Duodenal mucosa (tissue), 2 donors: ENCODE results near the gene ZNRF2.

ENCODE experiments used
- H3K27ac ChIP-seq: one replicate; pipeline ENCODE4 v1.7.0; 2013; ENCODE audit warnings: low read depth, low read length
- H3K27me3 ChIP-seq, 2 donors: one replicate each; pipeline ENCODE4 v1.7.0; 2013; ENCODE audit warnings: low read length in 2 of 2, control low read depth in 1 of 2; ENCODE audit not compliant: insufficient read depth in 2 of 2, control insufficient read depth in 1 of 2
- H3K36me3 ChIP-seq, 2 donors: one replicate each; pipeline ENCODE4 v1.7.0; 2013; ENCODE audit warnings: low read length in 2 of 2, control low read depth in 1 of 2; ENCODE audit not compliant: insufficient read depth in 2 of 2, control insufficient read depth in 1 of 2
- H3K4me1 ChIP-seq, 2 donors: one replicate each; pipeline ENCODE4 v1.7.0; 2013; ENCODE audit warnings: low read length in 2 of 2, control low read depth in 1 of 2; ENCODE audit not compliant: insufficient read depth in 2 of 2, control insufficient read depth in 1 of 2
- H3K4me3 ChIP-seq, 2 donors: one replicate each; pipeline ENCODE4 v1.7.0; 2013; ENCODE audit warnings: low read length in 2 of 2, low read depth in 1 of 2
- H3K9ac ChIP-seq, 2 donors: one replicate each; pipeline ENCODE4 v1.7.0; 2013; ENCODE audit warnings: low read length in 2 of 2, low read depth in 1 of 2
- H3K9me3 ChIP-seq, 2 donors: one replicate each; pipeline ENCODE4 v1.7.0; 2013; ENCODE audit warnings: low read length in 2 of 2, control low read depth in 1 of 2; ENCODE audit not compliant: control insufficient read depth in 1 of 2

Gene ZNRF2

DNA sequence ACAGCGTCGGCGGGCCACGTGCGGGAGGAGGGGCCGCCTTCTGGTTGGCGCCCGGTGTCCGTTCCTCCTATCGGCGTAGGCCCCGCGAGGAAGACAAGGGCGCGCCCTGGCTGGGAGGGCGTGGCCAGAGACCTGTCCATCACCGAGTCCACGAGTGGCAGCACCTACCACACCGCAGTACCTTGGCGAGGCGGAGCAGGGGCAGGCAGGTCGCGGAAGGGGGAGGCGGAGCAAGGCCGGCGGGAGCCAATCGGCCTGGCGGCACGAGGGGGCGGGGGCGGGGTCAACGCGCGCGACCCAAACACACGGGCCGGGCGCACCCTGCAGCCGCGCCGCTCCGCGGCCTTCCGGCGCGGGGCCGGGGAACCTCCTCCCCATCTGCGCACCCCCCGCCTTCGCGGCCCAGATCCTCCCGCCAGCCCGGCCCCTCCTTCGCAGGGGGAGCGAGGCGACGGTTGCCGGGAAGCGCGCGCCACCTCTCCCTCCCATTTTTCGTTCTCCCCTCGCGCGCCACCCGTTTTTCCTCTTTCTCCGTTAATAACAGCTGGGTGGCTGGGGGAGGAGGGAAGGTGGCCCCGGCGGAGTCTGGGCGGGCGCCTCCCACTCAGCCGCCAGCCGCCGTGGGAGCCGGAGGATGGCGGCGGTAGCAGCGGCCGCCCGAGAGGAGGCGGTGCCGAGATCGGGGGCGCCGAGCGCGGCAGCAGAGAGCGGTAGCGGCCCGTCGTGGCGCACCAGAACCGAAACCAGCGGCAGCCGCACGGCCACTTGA lies at the start of gene ZNRF2:
Gene ZNRF2, plus strand, starts transcription at position 300 of the 769 bp plus-strand sequence. CDS start 761 bp downstream, outside the sequence.
- H3K4me1 ChIP-seq: peaks cover 10 to 11% of the 10 kb centered on the region in 2 donors

DNA sequence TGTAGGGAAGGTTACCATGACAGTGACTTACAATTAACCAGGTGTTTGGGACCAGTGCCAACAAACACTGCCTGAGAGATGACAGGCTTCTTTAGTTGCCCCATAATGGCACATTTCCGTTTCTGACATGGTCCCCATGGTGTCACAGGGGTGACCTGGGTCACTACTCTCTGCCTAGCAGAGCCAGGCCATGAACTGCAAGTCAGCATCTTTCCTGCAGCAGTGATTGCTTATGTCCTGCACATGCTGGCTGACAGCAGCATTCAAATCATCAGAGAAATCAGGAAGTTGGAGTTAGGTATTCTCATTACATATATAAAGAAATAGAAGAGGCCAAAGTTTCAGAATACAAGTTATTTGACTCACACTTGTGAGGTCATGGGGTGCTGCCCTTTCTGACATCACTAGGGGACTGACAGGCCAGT lies 47.1 kb upstream of the ZNRF2 start:
- Histone ChIP-seq H3K9ac (no peak overlapping the region), H3K27me3 (no peaks in the 10 kb centered on the region), H3K27ac (no peak overlapping the region)

More for the DNA sequence above, at the start of gene ZNRF2:
- peak within 1 kb of the TSS; percentile 63 to 65 for H3K9ac ChIP-seq
- peak within 1 kb of the TSS; percentile 77 to 86 for H3K4me3 ChIP-seq
- peak within 1 kb of the TSS; percentile 97 for H3K27ac ChIP-seq
- H3K27me3 ChIP-seq: no peaks in the 10 kb centered on the region
- no peaks in the 10 kb centered on the region for H3K36me3 ChIP-seq
- H3K9me3 ChIP-seq: no peaks in the 10 kb centered on the region

DNA sequence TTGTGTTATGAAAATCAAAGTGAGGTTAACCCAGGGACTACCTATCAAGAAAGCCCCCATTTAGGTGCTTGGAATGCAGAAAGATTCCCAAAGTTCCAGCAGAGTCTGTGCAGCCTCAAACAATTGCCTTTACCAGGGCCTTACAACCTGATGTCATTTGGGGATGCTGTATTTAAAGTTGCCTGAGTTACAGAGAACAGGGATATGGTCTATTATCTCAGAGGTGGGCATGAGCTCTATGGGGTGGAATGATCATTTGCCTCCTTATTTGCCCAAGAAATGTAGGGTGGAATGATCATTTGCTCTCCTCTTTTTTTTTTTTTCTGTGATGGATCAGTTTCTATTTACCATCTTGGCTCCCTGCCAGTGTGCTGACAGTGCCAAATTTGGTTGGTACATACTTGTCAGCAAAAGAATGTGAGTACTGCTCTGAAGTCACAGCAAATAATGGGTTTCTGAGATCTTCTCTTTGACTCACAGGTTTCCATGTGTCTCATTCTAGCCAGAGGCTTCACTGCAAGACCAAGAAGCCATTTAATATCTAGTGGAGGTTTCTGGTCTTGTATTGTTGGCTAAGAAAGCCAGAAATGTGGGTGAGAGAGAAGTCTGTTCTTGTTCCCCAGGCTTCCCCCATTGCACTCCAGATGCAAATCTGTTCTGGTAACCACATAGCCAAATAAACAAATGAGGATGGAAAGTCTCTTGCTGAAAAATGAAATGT lies 45.5 kb upstream of the ZNRF2 start:
- Histone ChIP-seq H3K27ac (no peak overlapping the region), H3K9ac (no peak overlapping the region), H3K4me3 (no peak overlapping the region), H3K9me3 (no peaks in the 10 kb centered on the region), H3K36me3 (no peaks in the 10 kb centered on the region), H3K4me1 (peaks cover 0 to 7% of the 10 kb centered on the region in 2 donors), H3K27me3 (no peaks in the 10 kb centered on the region)

More for the DNA sequence above, 47.1 kb upstream of the ZNRF2 start:
- H3K4me3 ChIP-seq: no peak overlapping the region
- H3K9me3 ChIP-seq: no peaks in the 10 kb centered on the region
- peaks cover 0 to 7% of the 10 kb centered on the region in 2 donors for H3K4me1 ChIP-seq
- H3K36me3 ChIP-seq: no peaks in the 10 kb centered on the region

DNA sequence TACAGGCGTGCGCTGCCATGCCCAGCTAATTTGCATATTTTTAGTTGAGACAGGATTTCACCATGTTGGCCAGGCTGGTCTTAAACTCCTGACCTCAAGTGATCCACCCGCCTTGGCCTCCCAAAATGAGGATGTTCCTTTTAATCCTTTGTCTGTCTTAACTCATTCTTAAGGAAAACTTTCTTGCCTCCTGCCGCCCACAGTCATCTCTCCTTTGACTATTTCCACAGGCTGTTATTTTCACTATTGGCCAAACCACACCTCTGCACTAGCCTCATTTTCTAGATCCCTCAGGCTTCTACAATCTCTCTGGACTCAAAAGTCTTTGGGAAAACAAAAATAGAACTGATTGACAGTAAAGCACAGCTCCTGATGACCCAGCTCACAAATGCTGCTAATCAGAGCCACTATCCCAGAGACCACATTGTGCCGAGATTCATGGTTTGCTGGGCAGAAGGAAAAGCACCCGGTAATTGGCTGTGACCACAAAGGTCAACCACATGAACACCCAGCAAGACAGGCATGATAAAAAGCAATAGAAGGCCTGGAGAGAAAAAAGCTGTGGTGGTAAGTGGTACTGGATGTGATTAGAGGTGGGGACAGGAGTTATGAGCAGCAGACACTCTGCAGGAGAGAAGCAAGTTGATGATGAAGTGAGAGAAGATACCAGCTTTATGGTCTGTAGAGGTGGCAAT lies 44.1 kb upstream of the ZNRF2 start:
- Histone ChIP-seq H3K9me3 (no peaks in the 10 kb centered on the region), H3K4me1 (peaks cover 0 to 7% of the 10 kb centered on the region in 2 donors), H3K9ac (no peak overlapping the region), H3K4me3 (no peak overlapping the region), H3K36me3 (no peaks in the 10 kb centered on the region), H3K27me3 (no peaks in the 10 kb centered on the region), H3K27ac (no peak overlapping the region)

DNA sequence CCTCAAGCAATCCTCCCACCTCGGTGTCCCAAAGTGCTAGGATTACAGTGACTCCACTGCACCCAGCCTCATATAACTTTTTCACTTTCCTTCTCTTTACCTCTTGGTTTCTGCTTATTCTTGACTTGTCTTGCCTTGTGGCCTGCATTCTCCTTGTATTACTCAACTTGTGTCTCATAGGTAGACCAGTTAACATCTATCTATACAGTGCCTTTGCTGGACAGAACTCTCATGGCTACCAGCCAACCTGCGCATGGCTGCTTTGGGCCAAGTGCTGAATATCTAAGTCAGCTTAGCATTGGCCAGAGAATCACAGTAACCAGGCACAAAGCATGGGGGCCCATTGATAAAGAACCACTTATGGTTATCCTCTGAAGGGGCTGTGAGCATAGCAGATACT lies 42.6 kb upstream of the ZNRF2 start:
- Histone ChIP-seq H3K9ac (no peak overlapping the region), H3K36me3 (no peaks in the 10 kb centered on the region), H3K27me3 (no peaks in the 10 kb centered on the region)

DNA sequence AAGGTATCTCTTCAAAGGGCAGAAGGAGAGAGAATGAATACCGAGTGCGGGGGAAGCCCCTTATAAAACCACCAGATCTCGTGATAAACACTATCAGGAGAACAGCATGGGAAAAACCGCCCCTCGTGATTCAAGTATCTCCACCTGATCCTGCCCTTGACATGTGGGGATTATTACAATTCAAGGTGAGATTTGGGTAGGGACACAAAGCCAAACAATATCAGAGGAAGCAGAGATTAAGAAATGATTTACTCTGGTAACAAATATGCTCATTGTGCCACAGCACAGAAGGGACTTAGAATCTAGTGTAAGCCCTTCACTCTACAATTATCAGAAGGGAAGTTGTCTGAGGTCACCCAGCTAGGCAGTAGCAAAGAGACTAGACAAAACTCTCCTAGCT lies 40.1 kb upstream of the ZNRF2 start:
- H3K9me3 ChIP-seq: no peaks in the 10 kb centered on the region

More for the DNA sequence above, 42.6 kb upstream of the ZNRF2 start:
- H3K4me3 ChIP-seq: no peak overlapping the region
- H3K27ac ChIP-seq: no peak overlapping the region
- H3K9me3 ChIP-seq: no peaks in the 10 kb centered on the region
- peaks cover 0 to 7% of the 10 kb centered on the region in 2 donors for H3K4me1 ChIP-seq

DNA sequence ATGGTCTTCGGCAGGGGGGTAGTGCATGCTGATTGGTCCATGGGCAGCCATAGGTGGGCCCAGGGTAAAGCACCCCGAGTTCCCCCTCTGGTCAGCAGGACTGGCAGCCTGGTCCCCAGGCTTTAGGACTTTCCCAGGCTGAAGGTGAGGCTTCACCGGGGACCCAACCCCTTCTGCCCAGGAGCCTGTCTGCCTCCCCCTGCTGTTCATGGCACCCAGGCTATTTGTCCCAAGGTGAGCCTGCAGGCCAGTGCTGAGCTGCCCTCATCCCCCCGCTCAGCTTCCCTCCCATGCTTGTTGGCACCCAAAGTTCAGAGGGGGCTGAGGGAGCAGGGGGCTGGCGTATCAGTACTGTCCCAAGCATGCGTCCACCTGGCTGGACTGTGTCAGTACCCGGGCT lies 38.5 kb upstream of the ZNRF2 start:
- Histone ChIP-seq H3K4me1 (peaks cover 0 to 4% of the 10 kb centered on the region in 2 donors), H3K36me3 (no peaks in the 10 kb centered on the region), H3K9me3 (no peaks in the 10 kb centered on the region), H3K27ac (no peak overlapping the region), H3K4me3 (no peak overlapping the region), H3K27me3 (no peaks in the 10 kb centered on the region), H3K9ac (no peak overlapping the region)

More for the DNA sequence above, 40.1 kb upstream of the ZNRF2 start:
- no peak overlapping the region for H3K27ac ChIP-seq
- H3K27me3 ChIP-seq: no peaks in the 10 kb centered on the region
- no peak overlapping the region for H3K9ac ChIP-seq
- no peak overlapping the region for H3K4me3 ChIP-seq
- H3K36me3 ChIP-seq: no peaks in the 10 kb centered on the region
- no peaks in the 10 kb centered on the region for H3K4me1 ChIP-seq

DNA sequence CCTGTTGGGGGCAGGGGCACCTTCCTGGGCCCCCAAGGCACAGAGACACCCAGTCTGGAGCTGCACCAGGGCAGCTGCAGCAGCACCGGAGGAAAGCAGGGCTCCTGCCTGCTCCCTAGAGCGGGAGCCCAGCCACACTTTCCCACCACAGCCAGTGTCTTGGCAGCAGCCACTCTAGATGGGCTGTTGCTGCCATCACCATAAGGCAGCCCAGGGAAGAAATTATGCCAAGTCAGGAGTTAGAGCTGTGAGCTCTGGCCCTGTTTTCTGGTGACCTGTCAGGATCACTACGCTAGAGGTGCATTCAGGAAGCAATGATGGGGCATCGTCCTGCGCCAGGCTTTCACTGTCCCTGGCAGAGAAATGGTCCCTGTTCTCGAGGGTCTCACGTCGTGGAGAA lies 38.0 kb upstream of the ZNRF2 start:
- Histone ChIP-seq H3K36me3 (no peaks in the 10 kb centered on the region), H3K27me3 (no peaks in the 10 kb centered on the region), H3K4me3 (no peak overlapping the region), H3K9ac (no peak overlapping the region), H3K4me1 (peaks cover 0 to 4% of the 10 kb centered on the region in 2 donors), H3K9me3 (no peaks in the 10 kb centered on the region), H3K27ac (no peak overlapping the region)

DNA sequence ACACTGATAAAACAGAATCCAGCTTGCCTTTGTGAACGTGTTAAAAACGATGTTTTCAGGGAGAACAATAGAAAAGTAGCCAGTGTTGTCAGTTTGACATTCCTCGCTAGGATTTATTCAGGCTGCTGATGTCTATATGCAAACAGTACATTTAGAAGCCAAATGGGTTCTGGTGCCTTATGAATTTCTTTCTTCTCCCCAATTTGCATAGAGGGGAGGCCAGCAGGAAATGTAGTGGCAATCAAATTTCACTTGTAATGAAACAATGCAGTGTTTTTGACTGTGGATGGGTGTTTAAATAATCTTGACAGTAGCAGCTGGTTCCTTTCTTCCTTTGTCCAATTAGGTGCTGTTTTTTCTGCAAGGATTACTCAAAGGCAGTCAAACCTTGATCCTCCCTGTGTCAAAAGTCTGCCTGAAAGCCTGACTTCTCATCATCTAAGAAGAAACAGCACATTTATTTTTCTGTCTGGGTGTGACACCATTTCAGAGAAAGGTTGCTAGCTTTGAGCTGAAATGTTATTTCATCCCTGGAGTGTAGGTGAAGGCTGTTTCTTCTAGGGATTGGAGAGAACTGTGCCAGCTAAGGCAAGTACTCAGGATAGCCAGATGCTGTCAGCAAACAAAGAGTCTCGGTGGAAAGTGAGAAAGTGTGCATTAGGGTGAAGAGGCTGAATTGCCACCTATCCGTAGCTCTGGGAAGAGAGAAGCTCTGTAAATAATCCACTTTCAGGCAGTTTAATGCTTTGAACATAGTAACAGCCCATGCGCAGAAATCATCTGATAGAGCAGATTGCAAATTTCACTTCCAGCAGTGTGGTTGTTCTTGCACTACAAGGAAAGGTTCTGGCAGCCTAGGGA lies 36.6 kb upstream of the ZNRF2 start:
- Histone ChIP-seq H3K36me3 (no peaks in the 10 kb centered on the region), H3K4me3 (no peak overlapping the region), H3K9ac (no peak overlapping the region), H3K27me3 (no peaks in the 10 kb centered on the region), H3K27ac (no peak overlapping the region), H3K4me1 (peaks cover 0 to 6% of the 10 kb centered on the region in 2 donors), H3K9me3 (no peaks in the 10 kb centered on the region)
